ENCODE measurements around the gene ZFYVE28. TPM values are rescaled to one million over a fixed set of nuclear protein-coding genes. Genes with fewer than 3 reads are reported as not detected.

The ZFYVE28 gene
- total and polyA plus RNA-seq, 2 donors (not counting 1 experiment from before 2014, with no cell fraction given), result 5.8 to 12.1 TPM

- no peak overlapping the region for H3K4me2 ChIP-seq (replicated peaks; ENCODE audit: low read depth, low read length, poor library complexity, severe bottlenecking)
- Mint-ChIP-seq H3K9me3 (ENCODE audit: insufficient read depth) (no peaks in the 10 kb centered on the region), H3K4me3 (no peak overlapping the region), H3K27ac (no peak overlapping the region), H3K4me1 (no peaks in the 10 kb centered on the region), H3K27me3 (no peaks in the 10 kb centered on the region)
- ATAC-seq (ENCODE audit: low read depth), result no peak
- no peak overlapping the region for H3K4me3 ChIP-seq (ENCODE audit: control extremely low read depth in 1 of 5, extremely low read depth in 1 of 5, insufficient read depth in 1 of 5, low read depth in 2 of 5, low read length in 4 of 5)
- no peak for DNase-seq
- no peaks in the 10 kb centered on the region for H3K9me3 ChIP-seq (ENCODE audit: control extremely low read depth in 1 of 3, control insufficient read depth in 2 of 3, insufficient read depth in 1 of 3, low read length in 2 of 3)
- H3K27me3 ChIP-seq (replicated peaks in 1 of 4; ENCODE audit: control extremely low read depth in 1 of 4, control insufficient read depth in 3 of 4, insufficient read depth in 4 of 4, low read length in 3 of 4), result no peaks in the 10 kb centered on the region
- H3K36me3 ChIP-seq (replicated peaks in 1 of 2; ENCODE audit: control extremely low read depth in 1 of 2, control insufficient read depth in 1 of 2, extremely low read depth in 1 of 2, insufficient read depth in 2 of 2, low read length in 1 of 2), result no peaks in the 10 kb centered on the region
- intact Hi-C loops (cut with micrococcal nuclease), result no loop called here
- H3K9ac ChIP-seq (ENCODE audit: low read length), result no peak overlapping the region
- H3K27ac ChIP-seq (ENCODE audit: low read length in 2 of 2), result no peak overlapping the region
- ChIA-PET CTCF (no interaction called here), POLR2A (no interaction called here)
- no peaks in the 10 kb centered on the region for H3K4me1 ChIP-seq (ENCODE audit: control insufficient read depth in 2 of 2, insufficient read depth in 2 of 2, low read length in 2 of 2)
- H4K20me1 ChIP-seq (ENCODE audit: control insufficient read depth, insufficient read depth, low read length, poor library complexity, severe bottlenecking), result no peaks in the 10 kb centered on the region
- no peaks in the 10 kb centered on the region for H3K79me2 ChIP-seq (ENCODE audit: control insufficient read depth, insufficient read depth, low read length)
- WGBS (ENCODE audit: insufficient coverage), result 87% methylated on average over 16 of the region's 16 CpGs
- no peak overlapping the region for H2AFZ ChIP-seq (ENCODE audit: insufficient read depth, low read depth, low read length, poor library complexity, severe bottlenecking)
- TF ChIP-seq CTCF (IDR thresholded peaks at IDR 0.05) (no peak), EZH2 (IDR thresholded peaks at IDR 0.05; ENCODE audit: borderline replicate concordance, insufficient read depth, low read depth, low read length, poor library complexity, severe bottlenecking) (no peak)
Measured at GRCh38 chr4:2450394-2451035, 32.1 kb upstream of the ZFYVE28 start.

- intact Hi-C loops (cut with micrococcal nuclease), result no loop called here
- CTCF ChIA-PET, result interaction anchor here (0.9 to 1.5 kb wide), 2 partner anchors 31 to 230 kb away, joined by 3 to 5 read pairs; partner anchors contain the start of gene CFAP99
- H3K27me3 Mint-ChIP-seq, result no peaks in the 10 kb centered on the region
Measured at GRCh38 chr4:2449511-2450392, 31.3 kb upstream of the ZFYVE28 start.

More at GRCh38 chr4:2449511-2450392, 31.3 kb upstream of the ZFYVE28 start:
- H3K27ac ChIP-seq (ENCODE audit: low read length in 2 of 2), result no peak overlapping the region
- no peaks in the 10 kb centered on the region for H3K4me1 ChIP-seq (ENCODE audit: control insufficient read depth in 2 of 2, insufficient read depth in 2 of 2, low read length in 2 of 2)
- no peak overlapping the region for H2AFZ ChIP-seq (ENCODE audit: insufficient read depth, low read depth, low read length, poor library complexity, severe bottlenecking)
- ATAC-seq (ENCODE audit: low read depth), result no peak
- no peak overlapping the region for H3K9ac ChIP-seq (ENCODE audit: low read length)
- H3K79me2 ChIP-seq (ENCODE audit: control insufficient read depth, insufficient read depth, low read length), result no peaks in the 10 kb centered on the region
- no peaks in the 10 kb centered on the region for H4K20me1 ChIP-seq (ENCODE audit: control insufficient read depth, insufficient read depth, low read length, poor library complexity, severe bottlenecking)
- no peaks in the 10 kb centered on the region for H3K9me3 Mint-ChIP-seq (ENCODE audit: insufficient read depth)
- no peaks in the 10 kb centered on the region for H3K27me3 ChIP-seq (replicated peaks in 1 of 4; ENCODE audit: control extremely low read depth in 1 of 4, control insufficient read depth in 3 of 4, insufficient read depth in 4 of 4, low read length in 3 of 4)
- no peak for DNase-seq
- TF ChIP-seq CTCF (IDR thresholded peaks at IDR 0.05), result no peak
- no peak for TF ChIP-seq EZH2 (IDR thresholded peaks at IDR 0.05; ENCODE audit: borderline replicate concordance, insufficient read depth, low read depth, low read length, poor library complexity, severe bottlenecking)
- H3K27ac Mint-ChIP-seq, result no peak overlapping the region
- H3K4me1 Mint-ChIP-seq, result no peaks in the 10 kb centered on the region
- POLR2A ChIA-PET, result no interaction called here
- H3K4me3 ChIP-seq (ENCODE audit: control extremely low read depth in 1 of 5, extremely low read depth in 1 of 5, insufficient read depth in 1 of 5, low read depth in 2 of 5, low read length in 4 of 5), result no peak overlapping the region
- WGBS (ENCODE audit: insufficient coverage), result 80% methylated on average over 27 of the region's 27 CpGs
- no peaks in the 10 kb centered on the region for H3K36me3 ChIP-seq (replicated peaks in 1 of 2; ENCODE audit: control extremely low read depth in 1 of 2, control insufficient read depth in 1 of 2, extremely low read depth in 1 of 2, insufficient read depth in 2 of 2, low read length in 1 of 2)
- no peak overlapping the region for H3K4me2 ChIP-seq (replicated peaks; ENCODE audit: low read depth, low read length, poor library complexity, severe bottlenecking)
- no peak overlapping the region for H3K4me3 Mint-ChIP-seq
- no peaks in the 10 kb centered on the region for H3K9me3 ChIP-seq (ENCODE audit: control extremely low read depth in 1 of 3, control insufficient read depth in 2 of 3, insufficient read depth in 1 of 3, low read length in 2 of 3)

Measured in B cell (primary cell).